HG02759 (cell line): ENCODE results near the gene PTMS.
A peak's percentile ranks its signal among the peaks of the same experiment; 100 is the strongest.
"Not testable (repeated sequence)": the region's sequence is repeated elsewhere in the genome, so short reads cannot be mapped to it uniquely, and the experiment has no call there.

ENCODE experiments used
- ATAC-seq: cut with Tn5 transposase; IDR thresholded peaks from one replicate; pipeline ENCODE4 v1.9.1; 2021; ENCODE audit warnings: mild to moderate bottlenecking, moderate library complexity; ENCODE audit not compliant: unreplicated experiment

Gene PTMS

GRCh38 chr12:6765634-6766581, at the start of gene PTMS:
Gene PTMS, plus strand, starts transcription at chr12:6766363. Its CDS starts 343 bp downstream, at chr12:6766706.
- ATAC-seq = peak; percentile 20

- ATAC-seq = no peak
These were observed 49.2 kb upstream of the PTMS start for GRCh38 chr12:6716874-6717437.

- no peak for ATAC-seq
These were observed 43.3 kb upstream of the PTMS start for GRCh38 chr12:6722863-6723262.

DNA sequence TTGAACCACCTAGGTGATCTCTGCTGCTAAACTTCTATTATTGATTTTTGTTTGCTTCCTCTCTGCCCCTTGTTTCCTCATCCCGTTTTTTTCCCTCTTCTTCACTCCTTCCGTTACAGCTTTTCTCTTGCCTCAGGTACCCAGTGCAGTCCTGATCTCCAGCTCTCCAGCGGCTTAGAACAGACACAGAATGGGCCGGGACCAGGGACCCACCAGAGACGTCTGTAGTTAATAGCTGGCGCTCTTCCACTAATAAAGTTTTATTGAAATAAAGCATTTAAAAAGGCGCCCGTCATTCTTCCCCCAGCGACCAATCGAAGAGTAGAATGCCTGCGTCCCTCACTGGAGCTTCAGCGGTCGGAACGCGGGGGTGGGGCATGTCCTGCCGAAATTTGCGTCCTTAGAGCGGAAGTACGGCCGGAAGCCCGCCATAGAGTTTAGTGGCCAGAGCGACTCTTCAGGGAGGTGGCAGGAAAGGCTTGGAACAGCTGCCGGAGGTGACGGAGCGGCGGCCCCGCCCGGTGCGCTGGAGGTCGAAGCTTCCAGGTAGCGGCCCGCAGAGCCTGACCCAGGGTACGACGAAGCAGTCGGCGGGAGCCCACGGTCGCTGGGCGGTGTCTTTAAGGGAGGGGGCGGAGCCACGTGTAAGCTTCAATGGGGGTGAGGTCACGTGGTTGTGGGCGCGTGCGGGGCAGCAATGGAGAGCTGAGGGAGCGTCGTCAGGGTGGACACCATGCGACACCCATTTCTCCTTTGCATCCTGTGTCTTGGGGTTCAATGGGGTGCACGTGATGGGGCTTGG, 42.4 kb upstream of the PTMS start, which contains the start of gene COPS7A:
Gene COPS7A, plus strand, starts transcription at position 440 of the 802 bp plus-strand sequence. CDS start 611 bp downstream, outside the sequence.
- peak; percentile 95 for ATAC-seq

GRCh38 chr12:6724409-6724797, 41.8 kb upstream of the PTMS start:
- peak; percentile 22 for ATAC-seq

- no peak for ATAC-seq
These were observed 40.8 kb upstream of the PTMS start for GRCh38 chr12:6725350-6725749.

GRCh38 chr12:6729186-6729585, 37.0 kb upstream of the PTMS start:
- no peak for ATAC-seq

DNA sequence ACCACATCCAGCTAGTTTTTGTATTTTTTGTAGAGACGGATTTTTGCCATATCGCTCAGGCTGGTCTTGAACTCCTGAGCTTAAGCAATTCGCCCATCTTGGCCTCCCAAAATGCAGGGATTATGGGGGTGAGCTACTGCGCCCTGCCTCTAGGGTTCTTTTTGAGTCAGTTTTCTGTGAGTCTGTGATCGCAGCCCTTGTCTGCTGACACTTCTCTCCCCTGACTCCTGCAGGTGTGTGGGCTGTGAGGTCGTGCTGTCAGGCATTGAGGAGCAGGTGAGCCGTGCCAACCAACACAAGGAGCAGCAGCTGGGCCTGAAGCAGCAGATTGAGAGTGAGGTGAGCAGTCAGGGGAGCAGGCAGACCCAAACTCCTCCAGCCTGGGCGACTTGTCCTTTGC, 36.0 kb upstream of the PTMS start:
- no peak for ATAC-seq

DNA sequence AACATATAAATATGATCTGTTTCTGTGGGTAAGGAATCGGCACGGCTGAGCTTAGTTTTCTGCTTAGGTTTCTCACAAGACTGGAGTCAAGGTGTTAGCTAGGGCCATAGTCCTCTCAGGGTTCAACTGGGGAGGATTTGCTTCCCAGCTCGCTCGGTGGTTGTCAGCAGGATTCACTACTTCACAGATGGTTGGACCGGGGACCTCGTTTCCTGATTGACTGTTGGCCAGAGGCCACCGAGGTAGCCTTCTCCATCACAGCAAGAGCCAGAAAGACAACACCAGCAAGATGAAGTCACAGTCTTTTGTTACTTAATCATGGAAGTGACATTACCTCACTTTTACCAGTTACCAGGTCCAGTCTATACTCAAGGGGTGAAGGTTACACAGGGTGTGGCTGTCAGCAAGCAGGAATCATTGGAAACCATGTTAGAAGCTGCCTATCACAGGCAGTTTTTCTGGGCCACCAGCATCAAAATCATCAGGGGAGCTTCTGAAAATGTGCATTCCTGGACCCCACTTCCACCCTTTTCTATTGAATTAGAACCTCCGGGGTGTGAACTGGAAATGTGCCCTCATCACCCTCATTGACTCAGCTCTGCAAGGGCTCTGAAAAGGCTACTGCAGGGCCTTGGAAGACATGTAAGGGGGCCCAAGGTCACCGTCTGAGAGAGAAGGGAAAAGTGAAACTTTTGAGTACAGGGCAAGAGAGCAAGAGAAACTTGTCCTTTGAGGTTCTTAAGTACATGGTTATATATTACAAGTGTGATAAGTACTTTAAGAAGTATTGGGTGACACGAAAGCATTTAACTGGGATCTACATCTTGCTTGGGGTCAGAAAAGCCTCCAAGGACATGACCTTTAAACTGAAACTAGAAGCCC, 31.4 kb upstream of the PTMS start:
- no peak for ATAC-seq

DNA sequence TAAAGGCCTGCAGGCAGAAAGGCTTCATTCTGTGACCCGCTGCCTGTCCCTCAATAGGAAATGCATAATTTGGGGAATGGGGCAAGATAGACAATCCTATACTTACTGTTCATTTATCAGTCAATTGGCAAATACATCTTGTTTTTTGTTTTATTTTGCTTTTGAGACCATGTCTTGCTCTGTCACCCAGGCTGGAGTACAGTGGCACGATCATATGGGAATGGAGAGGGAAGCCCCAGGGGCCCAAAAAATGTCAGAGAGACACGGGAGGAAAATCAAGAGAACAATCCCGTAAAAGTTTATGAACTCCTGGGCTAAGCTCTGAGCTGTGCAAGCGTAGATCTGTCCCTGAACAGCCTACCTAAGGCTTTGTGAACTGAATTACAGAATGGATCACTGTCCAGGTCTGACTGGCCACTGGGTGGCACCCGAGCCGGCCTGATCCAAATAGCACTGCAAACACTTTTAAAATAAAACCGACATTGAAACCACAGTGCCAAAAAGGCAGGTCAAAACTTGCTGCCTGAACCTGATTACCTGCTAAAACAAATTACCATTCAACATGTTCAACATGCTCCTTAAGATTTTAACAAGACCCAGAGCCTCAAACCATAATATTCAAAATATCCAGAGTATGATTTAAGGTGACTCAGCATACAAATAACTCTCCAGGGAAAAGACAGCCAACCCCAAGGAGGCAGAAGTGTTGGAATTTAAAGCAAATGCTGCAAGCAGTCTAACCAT, 30.5 kb upstream of the PTMS start:
- no peak for ATAC-seq

GRCh38 chr12:6736754-6737153, 29.4 kb upstream of the PTMS start:
- ATAC-seq = no peak

GRCh38 chr12:6742080-6742479, 24.1 kb upstream of the PTMS start:
- not testable (repeated sequence) for ATAC-seq

GRCh38 chr12:6742834-6743233, 23.3 kb upstream of the PTMS start:
- no peak for ATAC-seq

DNA sequence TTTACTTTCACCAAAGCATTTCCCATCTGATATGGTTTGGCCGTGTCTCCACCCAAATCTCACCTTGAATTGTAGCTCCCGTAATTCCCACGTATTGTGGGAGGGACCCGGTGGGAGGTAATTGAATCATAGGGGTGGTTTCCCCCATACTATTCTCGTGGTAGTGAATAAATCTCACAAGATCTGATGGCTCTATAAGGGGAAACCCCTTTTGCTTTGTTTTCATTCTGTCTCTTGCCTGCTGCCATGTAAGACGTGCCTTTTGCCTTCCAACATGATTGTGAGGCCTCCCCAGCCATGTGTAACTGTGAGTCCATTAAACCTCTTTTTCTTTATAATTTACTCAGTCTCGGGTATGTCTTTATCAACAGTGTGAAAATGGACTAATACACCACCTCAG, 22.9 kb upstream of the PTMS start:
- ATAC-seq = not testable (repeated sequence)

- ATAC-seq = no peak
These were observed 20.2 kb upstream of the PTMS start for GRCh38 chr12:6745741-6746525.

DNA sequence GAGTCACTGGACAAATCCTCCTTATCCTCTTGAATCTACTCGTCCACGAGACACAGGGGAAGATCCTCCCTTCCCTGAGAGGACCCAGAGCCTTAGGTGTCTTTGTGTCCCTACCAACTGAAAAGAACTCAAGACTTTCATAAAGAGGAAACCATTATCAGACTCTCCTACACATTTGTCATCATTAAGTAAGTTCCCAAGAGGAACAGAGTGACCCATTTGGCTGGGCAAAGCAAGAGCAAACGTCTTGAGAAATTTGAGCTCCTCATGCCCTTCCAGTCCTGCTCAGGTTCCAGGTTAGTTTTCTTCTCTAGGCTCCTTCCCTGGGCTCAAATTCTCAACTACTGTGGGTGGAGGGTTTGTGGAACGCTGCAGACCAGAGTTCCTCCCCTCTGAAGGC, 18.9 kb upstream of the PTMS start:
- ATAC-seq = no peak

GRCh38 chr12:6748761-6749160, 17.4 kb upstream of the PTMS start:
- ATAC-seq = no peak

- no peak for ATAC-seq
These were observed 15.7 kb upstream of the PTMS start for GRCh38 chr12:6750506-6750905.

GRCh38 chr12:6751767-6752166, 14.4 kb upstream of the PTMS start:
- no peak for ATAC-seq
